GM12891 (cell line): ENCODE measurements around the gene VRK3.

Experiments used
- POLR2A ChIP-seq: IDR thresholded peaks from 2 replicates; pipeline ENCODE4 v1.6.1; 2011; ENCODE audit warnings: low read depth, low read length, control low read depth
- POLR2AphosphoS5 ChIP-seq: IDR thresholded peaks from 2 replicates; pipeline ENCODE4 v1.6.1; 2011; ENCODE audit warnings: low read depth, low read length, control low read depth
- SPI1 ChIP-seq: IDR thresholded peaks from 2 replicates; pipeline ENCODE4 v1.6.1; 2011; ENCODE audit warnings: low read depth, low read length, control low read depth
- TAF1 ChIP-seq: IDR thresholded peaks from 2 replicates; pipeline ENCODE4 v1.6.1; 2011; ENCODE audit warnings: low read depth, low read length, control low read depth

DNA sequence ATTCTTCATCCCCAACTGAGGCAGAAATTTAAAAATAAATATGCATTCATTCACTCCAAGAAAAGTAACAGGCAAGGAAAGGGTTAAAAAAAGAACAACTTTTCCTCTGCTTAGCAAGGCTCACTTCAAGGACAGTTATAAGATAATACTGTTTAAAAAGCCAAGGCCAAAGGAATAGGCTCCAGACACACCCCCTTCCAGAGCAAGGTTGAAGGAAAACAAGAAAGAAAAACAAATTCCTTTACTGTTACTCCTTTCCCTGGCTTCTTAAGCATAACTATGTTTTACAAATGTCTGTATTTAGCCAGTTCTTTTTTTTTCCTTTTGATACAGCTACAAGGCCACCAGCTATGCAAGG is 72.7 kb downstream of the VRK3 start:
- TF ChIP-seq POLR2A (no peak), POLR2AphosphoS5 (no peak), TAF1 (no peak), SPI1 (no peak)
